HepG2 (cell line): ENCODE results near the gene NUDT2. TPM values are rescaled to one million over a fixed set of nuclear protein-coding genes. Genes with fewer than 3 reads are reported as not detected.

Source experiments
- KDM4B ChIP-seq: sonication (generic); formaldehyde crosslinking; IDR thresholded peaks from 2 replicates; pipeline ENCODE4 v1.4.0; 2020; ENCODE audit warnings: missing genetic modification reagents
- KDM6A ChIP-seq: IDR thresholded peaks from 2 replicates; pipeline ENCODE4 v1.6.1; 2016; ENCODE audit warnings: low read depth
- KLF12 ChIP-seq: sonication (generic); formaldehyde crosslinking; IDR thresholded peaks from 2 replicates; pipeline ENCODE4 v1.4.0; 2020; ENCODE audit warnings: missing genetic modification reagents, borderline replicate concordance
- NCOA1 ChIP-seq: sonication (generic); formaldehyde crosslinking; IDR thresholded peaks from 2 replicates; pipeline ENCODE4 v1.9.0; 2021; ENCODE audit warnings: missing genetic modification reagents
- NR2F6 ChIP-seq, 2 experiments: IDR thresholded peaks; 2 replicates each; pipeline ENCODE4 v1.6.1; 2016; ENCODE audit warnings: antibody characterized with exemption in 1 of 2, mild to moderate bottlenecking in 1 of 2
- RBAK ChIP-seq: sonication (generic); formaldehyde crosslinking; IDR thresholded peaks from 2 replicates; pipeline ENCODE4 v1.5.1; 2020; ENCODE audit warnings: mild to moderate bottlenecking, missing genetic modification reagents
- RBM39 ChIP-seq: fragments of 200-400 bp; formaldehyde crosslinking; IDR thresholded peaks from one replicate; pipeline ENCODE4 v1.6.1; 2018; ENCODE audit warnings: antibody characterized with exemption, mild to moderate bottlenecking, low read depth, low read length; ENCODE audit not compliant: poor library complexity, severe bottlenecking
- RFXAP ChIP-seq: sonication (generic); formaldehyde crosslinking; IDR thresholded peaks from 2 replicates; pipeline ENCODE4 v1.4.0; 2020; ENCODE audit warnings: missing genetic modification reagents, borderline replicate concordance
- TBL1XR1 ChIP-seq: fragments of 150-350 bp; IDR thresholded peaks from 2 replicates; pipeline ENCODE4 v1.6.1; 2014; ENCODE audit warnings: borderline replicate concordance, low read length; ENCODE audit not compliant: partially characterized antibody
- ZNF510 ChIP-seq: sonication (generic); formaldehyde crosslinking; IDR thresholded peaks from 2 replicates; pipeline ENCODE4 v1.4.0; 2020; ENCODE audit warnings: low read depth, mild to moderate bottlenecking, missing genetic modification reagents
- polyA plus RNA-seq, 8 experiments: library from polyadenylated mRNA; depleted of rRNA in 3 of 8; stranded (reverse) in 7 of 8; unstranded in 1 of 8; fragments of >200 nt; fragmentation: Illumina TruSeq in 4 of 8; extraction: Trizol in 4 of 8; gene quantifications; 2 replicates each; pipeline versions ENCODE4 v1.2.1 to v1.2.3, GENCODE V29; 2011 to 2016; ENCODE audit warnings: low read depth in 4 of 8, missing spikeins in 1 of 8, mixed read lengths in 1 of 8; ENCODE audit not compliant: insufficient read depth in 1 of 8
- total RNA-seq, 5 experiments: library from RNA; depleted of rRNA; stranded (reverse); fragments of >200 nt; fragmentation: Illumina TruSeq; extraction: Trizol; gene quantifications; 2 replicates each; pipeline ENCODE4 v1.2.3, GENCODE V29; 2016; ENCODE audit warnings: low read depth in 1 of 5
- TF ChIP-seq, protein P1 (sequence below): sonication (generic); formaldehyde crosslinking; IDR thresholded peaks from 2 replicates; pipeline ENCODE4 v1.5.0; 2020; ENCODE audit warnings: mild to moderate bottlenecking, missing genetic modification reagents, borderline replicate concordance
- TF ChIP-seq, protein P2 (sequence below): sonication (generic); formaldehyde crosslinking; IDR thresholded peaks from 2 replicates; pipeline ENCODE4 v1.8.1; 2023; ENCODE audit warnings: missing genetic modification reagents, inconsistent platforms, borderline replicate concordance
- TF ChIP-seq, protein P3 (sequence below): sonication (generic); formaldehyde crosslinking; IDR thresholded peaks from 2 replicates; pipeline ENCODE4 v1.8.1; 2023; ENCODE audit warnings: mild to moderate bottlenecking, missing genetic modification reagents, borderline replicate concordance
- TF ChIP-seq, protein P4 (sequence below), 2 experiments: fragments of 450-650 bp in 1 of 2; sonication (generic) in 1 of 2; formaldehyde crosslinking; IDR thresholded peaks; 2 replicates each; pipeline versions ENCODE4 v1.5.0 to v1.8.0; 2020 to 2022; ENCODE audit warnings: mild to moderate bottlenecking in 1 of 2, missing genetic modification reagents in 1 of 2
- TF ChIP-seq, protein P5 (sequence below): sonication (generic); formaldehyde crosslinking; IDR thresholded peaks from 2 replicates; pipeline ENCODE4 v1.8.1; 2023; ENCODE audit warnings: mild to moderate bottlenecking, inconsistent platforms, moderate library complexity, missing genetic modification reagents, borderline replicate concordance
- TF ChIP-seq, protein P6 (sequence below): IDR thresholded peaks from 2 replicates; pipeline ENCODE4 v1.6.1; 2012; ENCODE audit warnings: low read length, improper control_type of control experiment

NUDT2 gene
- total and polyA plus RNA-seq, 2 of the 13 experiments (the other 11 are each of a cell fraction or from before 2014, with no cell fraction given): 19.9 to 24.6 TPM

DNA sequence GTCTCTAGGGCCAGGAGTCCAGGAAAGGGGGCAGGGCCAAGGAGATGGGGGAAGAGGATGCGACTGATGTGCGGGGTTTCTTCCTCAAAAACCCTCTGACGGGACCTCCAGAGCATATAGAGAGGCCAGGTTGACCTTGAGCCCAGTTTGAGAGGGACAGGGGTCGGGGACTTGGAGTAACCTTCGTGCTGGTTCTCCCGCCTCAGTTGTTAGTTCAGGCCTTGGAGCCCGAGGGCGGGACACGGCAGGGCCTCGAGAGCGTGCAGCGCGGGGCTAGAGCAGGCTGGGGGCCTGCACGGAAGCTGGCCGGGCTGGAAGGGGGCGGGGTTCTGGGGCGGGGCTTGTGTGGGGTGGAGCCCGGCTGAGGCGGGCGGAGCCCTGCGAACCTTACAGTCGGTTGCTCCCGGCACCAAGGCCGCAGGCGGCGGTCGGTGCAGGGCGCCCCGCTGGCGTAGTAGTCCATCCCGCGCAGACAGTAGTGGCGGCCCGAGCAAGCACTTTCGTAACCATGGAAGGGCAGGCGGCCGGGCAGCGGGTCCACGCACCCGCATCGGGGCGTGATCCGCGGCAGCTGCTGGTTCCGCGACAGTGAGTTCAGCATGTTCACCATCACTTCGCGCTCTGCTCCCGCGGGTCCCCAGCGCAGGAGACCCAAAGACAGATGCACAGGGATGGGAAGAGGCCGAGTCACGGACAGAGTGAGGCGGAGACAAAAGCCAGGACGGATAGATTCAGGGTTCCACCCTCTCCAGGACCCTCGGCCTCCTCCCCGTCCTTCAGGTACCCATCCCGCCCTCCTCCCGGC, 51.3 kb downstream of the NUDT2 start (continued):
- TF ChIP-seq, protein P1, sequence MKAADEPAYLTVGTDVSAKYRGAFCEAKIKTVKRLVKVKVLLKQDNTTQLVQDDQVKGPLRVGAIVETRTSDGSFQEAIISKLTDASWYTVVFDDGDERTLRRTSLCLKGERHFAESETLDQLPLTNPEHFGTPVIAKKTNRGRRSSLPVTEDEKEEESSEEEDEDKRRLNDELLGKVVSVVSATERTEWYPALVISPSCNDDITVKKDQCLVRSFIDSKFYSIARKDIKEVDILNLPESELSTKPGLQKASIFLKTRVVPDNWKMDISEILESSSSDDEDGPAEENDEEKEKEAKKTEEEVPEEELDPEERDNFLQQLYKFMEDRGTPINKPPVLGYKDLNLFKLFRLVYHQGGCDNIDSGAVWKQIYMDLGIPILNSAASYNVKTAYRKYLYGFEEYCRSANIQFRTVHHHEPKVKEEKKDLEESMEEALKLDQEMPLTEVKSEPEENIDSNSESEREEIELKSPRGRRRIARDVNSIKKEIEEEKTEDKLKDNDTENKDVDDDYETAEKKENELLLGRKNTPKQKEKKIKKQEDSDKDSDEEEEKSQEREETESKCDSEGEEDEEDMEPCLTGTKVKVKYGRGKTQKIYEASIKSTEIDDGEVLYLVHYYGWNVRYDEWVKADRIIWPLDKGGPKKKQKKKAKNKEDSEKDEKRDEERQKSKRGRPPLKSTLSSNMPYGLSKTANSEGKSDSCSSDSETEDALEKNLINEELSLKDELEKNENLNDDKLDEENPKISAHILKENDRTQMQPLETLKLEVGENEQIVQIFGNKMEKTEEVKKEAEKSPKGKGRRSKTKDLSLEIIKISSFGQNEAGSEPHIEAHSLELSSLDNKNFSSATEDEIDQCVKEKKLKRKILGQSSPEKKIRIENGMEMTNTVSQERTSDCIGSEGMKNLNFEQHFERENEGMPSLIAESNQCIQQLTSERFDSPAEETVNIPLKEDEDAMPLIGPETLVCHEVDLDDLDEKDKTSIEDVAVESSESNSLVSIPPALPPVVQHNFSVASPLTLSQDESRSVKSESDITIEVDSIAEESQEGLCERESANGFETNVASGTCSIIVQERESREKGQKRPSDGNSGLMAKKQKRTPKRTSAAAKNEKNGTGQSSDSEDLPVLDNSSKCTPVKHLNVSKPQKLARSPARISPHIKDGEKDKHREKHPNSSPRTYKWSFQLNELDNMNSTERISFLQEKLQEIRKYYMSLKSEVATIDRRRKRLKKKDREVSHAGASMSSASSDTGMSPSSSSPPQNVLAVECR (CRISPR knock-in tag): peak; percentile 72; the same call in 1 of the 2 replicates
- TF ChIP-seq, protein P2, sequence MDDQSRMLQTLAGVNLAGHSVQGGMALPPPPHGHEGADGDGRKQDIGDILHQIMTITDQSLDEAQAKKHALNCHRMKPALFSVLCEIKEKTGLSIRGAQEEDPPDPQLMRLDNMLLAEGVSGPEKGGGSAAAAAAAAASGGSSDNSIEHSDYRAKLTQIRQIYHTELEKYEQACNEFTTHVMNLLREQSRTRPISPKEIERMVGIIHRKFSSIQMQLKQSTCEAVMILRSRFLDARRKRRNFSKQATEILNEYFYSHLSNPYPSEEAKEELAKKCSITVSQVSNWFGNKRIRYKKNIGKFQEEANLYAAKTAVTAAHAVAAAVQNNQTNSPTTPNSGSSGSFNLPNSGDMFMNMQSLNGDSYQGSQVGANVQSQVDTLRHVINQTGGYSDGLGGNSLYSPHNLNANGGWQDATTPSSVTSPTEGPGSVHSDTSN (CRISPR knock-in tag): no peak
- TF ChIP-seq, protein P3, sequence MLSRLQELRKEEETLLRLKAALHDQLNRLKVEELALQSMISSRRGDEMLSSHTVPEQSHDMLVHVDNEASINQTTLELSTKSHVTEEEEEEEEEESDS (CRISPR knock-in tag): no peak
- TF ChIP-seq TBL1XR1 (no peak), RBM39 (peak; percentile 35), NCOA1 (CRISPR knock-in tag) (no peak), KDM4B (peak; percentile 47; the same call in 1 of the 2 replicates), KDM6A (CRISPR knock-in tag) (no peak), KLF12 (no peak), RBAK (CRISPR knock-in tag) (no peak), ZNF510 (CRISPR knock-in tag) (no peak), RFXAP (CRISPR knock-in tag) (no peak), NR2F6 (IDR thresholded peaks at IDR 0.05) (no peak), NR2F6 (CRISPR knock-in tag; IDR thresholded peaks at IDR 0.05) (0 out of 2 replicates have a peak, but pooled peaks have one; percentile 34)
- TF ChIP-seq, protein P4, sequence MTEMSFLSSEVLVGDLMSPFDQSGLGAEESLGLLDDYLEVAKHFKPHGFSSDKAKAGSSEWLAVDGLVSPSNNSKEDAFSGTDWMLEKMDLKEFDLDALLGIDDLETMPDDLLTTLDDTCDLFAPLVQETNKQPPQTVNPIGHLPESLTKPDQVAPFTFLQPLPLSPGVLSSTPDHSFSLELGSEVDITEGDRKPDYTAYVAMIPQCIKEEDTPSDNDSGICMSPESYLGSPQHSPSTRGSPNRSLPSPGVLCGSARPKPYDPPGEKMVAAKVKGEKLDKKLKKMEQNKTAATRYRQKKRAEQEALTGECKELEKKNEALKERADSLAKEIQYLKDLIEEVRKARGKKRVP (CRISPR knock-in tag; IDR thresholded peaks at IDR 0.05): 0 out of 4 replicates have a peak, but pooled peaks of 1 of the 2 experiments have one; percentile 27
- TF ChIP-seq, protein P5, sequence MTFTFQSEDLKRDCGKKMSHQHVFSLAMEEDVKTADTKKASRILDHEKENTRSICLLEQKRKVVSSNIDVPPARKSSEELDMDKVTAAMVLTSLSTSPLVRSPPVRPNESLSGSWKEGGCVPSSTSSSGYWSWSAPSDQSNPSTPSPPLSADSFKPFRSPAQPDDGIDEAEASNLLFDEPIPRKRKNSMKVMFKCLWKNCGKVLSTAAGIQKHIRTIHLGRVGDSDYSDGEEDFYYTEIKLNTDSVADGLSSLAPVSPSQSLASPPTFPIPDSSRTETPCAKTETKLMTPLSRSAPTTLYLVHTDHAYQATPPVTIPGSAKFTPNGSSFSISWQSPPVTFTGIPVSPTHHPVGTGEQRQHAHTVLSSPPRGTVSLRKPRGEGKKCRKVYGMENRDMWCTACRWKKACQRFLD (CRISPR knock-in tag): no peak
- TF ChIP-seq, protein P6, sequence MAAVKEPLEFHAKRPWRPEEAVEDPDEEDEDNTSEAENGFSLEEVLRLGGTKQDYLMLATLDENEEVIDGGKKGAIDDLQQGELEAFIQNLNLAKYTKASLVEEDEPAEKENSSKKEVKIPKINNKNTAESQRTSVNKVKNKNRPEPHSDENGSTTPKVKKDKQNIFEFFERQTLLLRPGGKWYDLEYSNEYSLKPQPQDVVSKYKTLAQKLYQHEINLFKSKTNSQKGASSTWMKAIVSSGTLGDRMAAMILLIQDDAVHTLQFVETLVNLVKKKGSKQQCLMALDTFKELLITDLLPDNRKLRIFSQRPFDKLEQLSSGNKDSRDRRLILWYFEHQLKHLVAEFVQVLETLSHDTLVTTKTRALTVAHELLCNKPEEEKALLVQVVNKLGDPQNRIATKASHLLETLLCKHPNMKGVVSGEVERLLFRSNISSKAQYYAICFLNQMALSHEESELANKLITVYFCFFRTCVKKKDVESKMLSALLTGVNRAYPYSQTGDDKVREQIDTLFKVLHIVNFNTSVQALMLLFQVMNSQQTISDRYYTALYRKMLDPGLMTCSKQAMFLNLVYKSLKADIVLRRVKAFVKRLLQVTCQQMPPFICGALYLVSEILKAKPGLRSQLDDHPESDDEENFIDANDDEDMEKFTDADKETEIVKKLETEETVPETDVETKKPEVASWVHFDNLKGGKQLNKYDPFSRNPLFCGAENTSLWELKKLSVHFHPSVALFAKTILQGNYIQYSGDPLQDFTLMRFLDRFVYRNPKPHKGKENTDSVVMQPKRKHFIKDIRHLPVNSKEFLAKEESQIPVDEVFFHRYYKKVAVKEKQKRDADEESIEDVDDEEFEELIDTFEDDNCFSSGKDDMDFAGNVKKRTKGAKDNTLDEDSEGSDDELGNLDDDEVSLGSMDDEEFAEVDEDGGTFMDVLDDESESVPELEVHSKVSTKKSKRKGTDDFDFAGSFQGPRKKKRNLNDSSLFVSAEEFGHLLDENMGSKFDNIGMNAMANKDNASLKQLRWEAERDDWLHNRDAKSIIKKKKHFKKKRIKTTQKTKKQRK: no peak
